Measurements from ENCODE around the gene RPTOR.

The RPTOR gene

DNA sequence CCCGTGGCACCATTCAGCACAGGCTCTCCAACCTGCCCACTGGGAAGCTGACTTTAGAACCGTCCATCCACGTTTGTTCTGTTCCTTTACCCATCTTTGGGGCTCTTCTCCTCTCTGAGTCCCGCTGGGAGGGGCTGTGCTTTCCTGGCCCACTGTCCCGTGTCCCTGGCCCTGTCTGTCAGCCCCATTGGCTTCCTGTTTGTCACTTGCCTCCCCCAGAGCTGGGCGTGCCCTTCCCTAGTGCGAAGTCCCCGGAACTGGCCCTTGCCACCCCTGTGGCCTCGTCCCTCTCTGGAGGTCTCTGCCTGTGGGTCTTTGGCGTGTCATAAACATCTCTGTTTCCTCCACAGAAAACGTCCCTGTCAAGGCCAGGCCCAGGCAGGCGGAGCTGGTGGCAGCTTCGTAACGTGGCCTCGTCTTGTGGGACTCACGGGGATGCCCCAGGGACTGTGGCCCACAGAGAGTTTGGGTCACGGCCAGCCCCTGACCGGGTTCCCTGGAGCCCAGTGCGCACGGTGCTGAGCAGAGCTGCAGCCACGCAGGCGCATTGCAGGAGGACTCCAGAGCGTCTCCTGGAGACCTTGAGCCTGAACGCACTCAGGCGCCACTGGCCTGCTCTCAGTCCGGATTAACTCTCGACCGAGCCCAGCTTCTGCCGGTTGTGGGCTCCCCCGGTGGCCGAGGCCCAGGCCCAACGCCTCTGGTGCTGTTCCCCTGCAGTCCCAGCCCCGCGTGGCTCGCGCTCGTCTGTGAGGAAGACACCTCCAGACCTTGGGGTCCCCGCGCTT is 454.3 kb downstream of the RPTOR start:
- Histone ChIP-seq H3K9me3 (ENCODE audit: control insufficient read depth in 1 of 2, low read length in 2 of 2) (no peaks in the 10 kb centered on the region), H3K36me3 (ENCODE audit: control insufficient read depth in 1 of 2, insufficient read depth in 2 of 2, low read length in 2 of 2) (peaks cover 11 to 55% of the 10 kb centered on the region in 2 donors), H3K4me1 (ENCODE audit: control insufficient read depth in 1 of 2, insufficient read depth in 2 of 2, low read length in 2 of 2) (peaks cover 4 to 16% of the 10 kb centered on the region in 2 donors), H3K27me3 (ENCODE audit: low read depth, low read length) (peaks cover 6% of the 10 kb centered on the region), H3K4me3 (ENCODE audit: low read depth in 1 of 2, low read length in 2 of 2) (no peak overlapping the region), H3K27ac (ENCODE audit: low read length) (no peak overlapping the region)

DNA sequence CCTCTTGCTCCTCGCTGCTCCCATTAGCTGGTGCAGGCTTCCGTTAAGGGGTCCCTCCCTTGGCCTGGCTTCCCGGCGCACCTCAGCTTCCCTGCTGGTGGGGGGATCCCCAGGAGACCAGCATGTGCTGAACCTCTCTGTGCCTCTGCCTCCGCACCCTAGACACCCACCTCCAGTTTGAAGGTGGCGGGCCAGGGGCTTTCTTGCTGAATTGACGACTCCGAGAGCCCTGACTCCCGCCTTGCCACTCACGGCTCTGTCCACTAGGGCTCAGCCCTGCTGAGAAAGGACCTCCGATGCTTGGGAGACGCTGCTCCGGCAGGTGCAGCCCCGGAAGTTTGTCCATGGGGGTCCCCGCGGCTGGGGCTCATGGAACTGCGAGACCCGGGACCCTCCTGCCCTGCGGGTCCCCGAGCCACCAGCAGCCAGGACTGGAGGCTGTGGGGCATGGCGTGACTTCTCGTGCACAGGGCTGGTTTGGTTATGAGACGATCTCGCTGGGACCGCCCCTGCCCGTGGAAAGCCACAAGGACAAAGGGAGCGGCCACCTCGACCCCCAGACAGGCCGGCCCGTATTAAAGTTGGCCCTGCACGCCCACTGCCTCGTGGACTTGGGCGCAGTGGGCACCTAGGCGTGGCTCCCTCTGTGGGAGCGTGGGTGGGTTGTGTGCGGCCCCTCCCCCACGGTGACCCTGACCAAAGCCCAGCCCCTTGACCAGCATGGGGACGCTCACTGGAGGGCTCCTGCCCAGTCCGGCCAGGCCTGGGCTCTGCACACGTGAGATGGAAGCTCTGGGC is 455.1 kb downstream of the RPTOR start:
- peaks cover 11 to 55% of the 10 kb centered on the region in 2 donors for H3K36me3 ChIP-seq (ENCODE audit: control insufficient read depth in 1 of 2, insufficient read depth in 2 of 2, low read length in 2 of 2)
- H3K27me3 ChIP-seq (ENCODE audit: low read depth, low read length): peaks cover 9% of the 10 kb centered on the region
- H3K4me1 ChIP-seq (ENCODE audit: control insufficient read depth in 1 of 2, insufficient read depth in 2 of 2, low read length in 2 of 2): peaks cover 4 to 21% of the 10 kb centered on the region in 2 donors
- no peak overlapping the region for H3K27ac ChIP-seq (ENCODE audit: low read length)
- H3K4me3 ChIP-seq (ENCODE audit: low read depth in 1 of 2, low read length in 2 of 2): no peak overlapping the region
- H3K9me3 ChIP-seq (ENCODE audit: control insufficient read depth in 1 of 2, low read length in 2 of 2): no peaks in the 10 kb centered on the region

DNA sequence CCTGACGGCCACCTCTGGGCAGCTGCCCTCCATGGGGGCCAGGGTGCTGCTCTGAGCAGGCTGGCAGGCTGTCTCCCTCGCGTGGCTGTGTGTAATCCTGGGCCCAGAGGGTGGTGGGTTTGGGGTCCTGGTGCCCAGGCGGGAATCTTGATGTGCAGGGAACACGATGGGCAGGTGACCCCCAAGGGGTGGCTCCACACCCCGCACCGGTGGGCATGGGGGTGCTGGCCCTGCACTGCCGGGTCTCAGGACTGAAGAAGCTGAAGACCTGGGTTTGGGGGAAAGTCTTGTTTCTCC is 455.6 kb downstream of the RPTOR start:
- peaks cover 11 to 51% of the 10 kb centered on the region in 2 donors for H3K36me3 ChIP-seq (ENCODE audit: control insufficient read depth in 1 of 2, insufficient read depth in 2 of 2, low read length in 2 of 2)

DNA sequence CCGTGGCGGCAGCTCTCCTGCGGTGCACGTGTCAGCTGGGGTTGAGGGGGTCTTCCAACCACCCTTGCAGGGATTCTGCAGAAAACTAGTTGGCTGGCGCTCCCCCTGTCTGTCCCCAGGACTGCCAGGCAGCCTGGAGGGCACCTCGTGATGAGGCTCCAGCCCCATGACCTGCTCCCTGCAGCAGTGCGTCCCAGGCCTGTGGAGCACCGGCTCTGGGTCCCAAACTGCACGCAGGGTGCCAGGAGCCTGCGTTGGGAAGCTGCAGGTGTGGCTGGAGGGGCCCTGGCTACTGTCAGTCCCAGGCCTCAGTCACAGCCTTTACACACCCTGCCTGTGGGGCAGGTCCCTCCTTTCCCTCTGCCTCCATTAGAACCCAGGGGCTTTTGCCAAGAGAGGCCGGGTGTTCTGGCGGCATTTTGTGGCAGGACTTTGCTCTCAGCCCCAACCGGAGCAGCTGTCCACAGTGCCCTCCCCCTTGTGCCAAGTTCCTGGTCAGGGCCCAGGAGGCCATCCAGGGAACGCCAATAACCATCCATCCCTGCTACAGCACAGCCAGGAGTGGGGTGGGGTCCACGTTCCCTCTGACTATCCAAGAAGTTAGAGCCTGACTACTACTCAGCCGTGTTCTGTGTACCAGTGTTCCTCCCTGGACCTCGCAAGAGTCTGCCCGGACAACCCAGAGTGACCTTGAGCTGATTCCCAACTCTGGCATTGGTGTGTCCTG is 456.2 kb downstream of the RPTOR start:
- H3K27me3 ChIP-seq (ENCODE audit: low read depth, low read length): peaks cover 11% of the 10 kb centered on the region
- H3K27ac ChIP-seq (ENCODE audit: low read length): no peak overlapping the region
- no peaks in the 10 kb centered on the region for H3K9me3 ChIP-seq (ENCODE audit: control insufficient read depth in 1 of 2, low read length in 2 of 2)
- peaks cover 4 to 23% of the 10 kb centered on the region in 2 donors for H3K4me1 ChIP-seq (ENCODE audit: control insufficient read depth in 1 of 2, insufficient read depth in 2 of 2, low read length in 2 of 2)
- H3K36me3 ChIP-seq (ENCODE audit: control insufficient read depth in 1 of 2, insufficient read depth in 2 of 2, low read length in 2 of 2): peaks cover 11 to 46% of the 10 kb centered on the region in 2 donors
- H3K4me3 ChIP-seq (ENCODE audit: low read depth in 1 of 2, low read length in 2 of 2): no peak overlapping the region

More for the DNA sequence above, 455.6 kb downstream of the RPTOR start:
- Histone ChIP-seq H3K4me1 (ENCODE audit: control insufficient read depth in 1 of 2, insufficient read depth in 2 of 2, low read length in 2 of 2) (peaks cover 4 to 23% of the 10 kb centered on the region in 2 donors), H3K27me3 (ENCODE audit: low read depth, low read length) (peaks cover 11% of the 10 kb centered on the region), H3K9me3 (ENCODE audit: control insufficient read depth in 1 of 2, low read length in 2 of 2) (no peaks in the 10 kb centered on the region), H3K27ac (ENCODE audit: low read length) (no peak overlapping the region), H3K4me3 (ENCODE audit: low read depth in 1 of 2, low read length in 2 of 2) (no peak overlapping the region)

DNA sequence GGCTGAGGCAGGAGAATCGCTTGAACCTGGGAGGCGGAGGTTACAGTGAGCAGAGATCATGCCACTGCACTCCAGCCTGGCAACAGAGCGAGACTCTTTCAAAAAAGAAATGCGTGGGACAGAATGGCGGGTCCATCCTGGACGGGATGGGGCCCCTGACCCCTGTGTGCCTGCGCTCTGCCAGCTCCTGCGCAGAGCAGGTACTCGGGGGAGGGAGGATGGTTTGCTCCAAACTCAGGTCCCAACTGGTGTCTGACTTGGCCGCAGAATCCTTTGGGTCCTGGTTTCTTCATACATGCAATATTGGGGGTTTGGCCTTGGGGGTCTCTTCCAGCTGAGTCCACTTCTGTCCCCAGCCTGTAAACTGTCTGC is 457.4 kb downstream of the RPTOR start:
- Histone ChIP-seq H3K4me1 (ENCODE audit: control insufficient read depth in 1 of 2, insufficient read depth in 2 of 2, low read length in 2 of 2) (peaks cover 4 to 23% of the 10 kb centered on the region in 2 donors), H3K27ac (ENCODE audit: low read length) (no peak overlapping the region), H3K36me3 (ENCODE audit: control insufficient read depth in 1 of 2, insufficient read depth in 2 of 2, low read length in 2 of 2) (peaks cover 11 to 34% of the 10 kb centered on the region in 2 donors), H3K27me3 (ENCODE audit: low read depth, low read length) (peaks cover 11% of the 10 kb centered on the region), H3K9me3 (ENCODE audit: control insufficient read depth in 1 of 2, low read length in 2 of 2) (no peaks in the 10 kb centered on the region), H3K4me3 (ENCODE audit: low read depth in 1 of 2, low read length in 2 of 2) (no peak overlapping the region)

DNA sequence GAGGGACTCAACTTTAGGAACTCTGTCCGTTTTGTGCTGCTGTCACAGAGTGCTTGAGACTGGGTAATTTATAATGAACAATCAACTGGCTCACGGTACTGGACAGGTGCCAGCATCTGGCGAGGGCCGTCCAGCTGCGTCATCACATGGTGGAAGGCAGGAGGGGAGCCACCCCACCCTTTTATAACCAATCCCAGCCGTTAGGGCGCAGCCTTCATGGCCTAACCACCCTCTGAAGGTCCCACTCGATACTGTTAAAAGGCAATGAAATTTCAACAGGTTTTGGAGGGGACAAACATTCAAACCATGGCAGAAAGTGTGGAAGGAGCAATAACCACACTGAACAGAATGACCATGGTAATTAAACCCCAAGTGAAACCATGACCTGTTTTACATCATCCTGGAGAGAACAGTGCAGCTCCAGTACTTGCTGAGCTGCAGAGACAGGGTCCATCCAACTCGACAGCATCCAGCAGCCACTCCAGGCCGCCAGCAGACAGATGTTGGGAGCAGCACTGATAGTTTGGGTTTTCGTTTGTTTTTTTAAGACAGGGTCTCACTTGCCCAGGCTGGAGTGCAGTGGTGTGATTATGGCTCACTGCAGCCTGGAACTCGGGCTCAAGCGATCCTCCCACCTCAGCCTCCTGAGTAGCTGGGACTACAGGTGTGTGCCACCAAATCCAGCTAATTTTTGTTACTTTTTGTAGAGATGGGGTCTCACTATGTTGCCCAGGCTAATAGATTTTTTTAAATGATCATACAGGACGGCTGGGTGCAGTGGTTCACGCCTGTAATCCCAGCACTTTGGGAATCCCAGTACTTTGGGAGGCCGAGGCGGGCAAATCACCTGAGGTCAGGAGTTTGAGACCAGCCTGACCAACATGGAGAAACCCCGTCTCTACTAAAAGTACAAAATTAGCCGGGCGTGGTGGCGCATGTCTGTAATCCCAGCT is 458.0 kb downstream of the RPTOR start:
- Histone ChIP-seq H3K4me3 (ENCODE audit: low read depth in 1 of 2, low read length in 2 of 2) (no peak overlapping the region), H3K36me3 (ENCODE audit: control insufficient read depth in 1 of 2, insufficient read depth in 2 of 2, low read length in 2 of 2) (peaks cover 11 to 27% of the 10 kb centered on the region in 2 donors), H3K27ac (ENCODE audit: low read length) (no peak overlapping the region), H3K9me3 (ENCODE audit: control insufficient read depth in 1 of 2, low read length in 2 of 2) (no peaks in the 10 kb centered on the region), H3K4me1 (ENCODE audit: control insufficient read depth in 1 of 2, insufficient read depth in 2 of 2, low read length in 2 of 2) (peaks cover 4 to 23% of the 10 kb centered on the region in 2 donors), H3K27me3 (ENCODE audit: low read depth, low read length) (peaks cover 11% of the 10 kb centered on the region)

DNA sequence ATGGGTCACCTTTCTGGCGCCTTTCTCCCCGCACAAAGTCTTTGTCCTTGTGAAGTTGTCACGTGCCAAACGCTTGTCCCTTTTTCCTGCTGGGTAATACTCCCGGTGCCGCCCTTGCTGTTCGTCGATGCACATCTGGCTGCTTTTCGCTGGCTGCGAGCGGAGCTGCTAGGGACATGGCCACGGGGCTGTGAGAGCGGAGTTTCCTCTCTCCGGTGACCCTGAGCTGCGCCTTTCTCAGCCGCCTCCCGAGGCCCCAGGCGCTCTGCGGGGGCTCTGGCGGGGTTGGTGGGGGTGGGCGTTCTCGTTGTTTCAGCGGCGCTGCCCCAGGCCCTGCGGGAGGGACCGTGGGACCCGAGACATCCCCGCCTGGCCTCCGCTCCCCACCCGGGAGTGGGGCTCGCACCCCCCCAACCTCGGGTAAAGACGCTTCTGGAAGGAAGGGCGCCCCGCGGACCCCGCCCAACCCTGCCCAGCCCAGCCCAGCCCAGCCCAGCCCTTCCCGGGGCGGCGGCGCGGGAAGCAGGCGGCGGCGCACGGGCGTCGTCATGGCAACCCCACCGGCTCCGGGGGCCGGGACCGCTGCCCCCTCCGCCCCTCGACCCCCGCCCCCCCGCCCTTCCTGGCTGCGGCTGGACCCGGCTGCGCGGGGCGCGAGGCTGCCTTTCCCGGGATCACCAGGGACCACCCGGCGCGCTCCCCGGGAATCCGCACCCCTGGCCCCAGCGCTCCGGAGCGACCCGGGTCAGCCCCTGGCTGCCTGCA is 459.3 kb downstream of the RPTOR start:
- Histone ChIP-seq H3K27ac (ENCODE audit: low read length) (no peak overlapping the region), H3K27me3 (ENCODE audit: low read depth, low read length) (peaks cover 11% of the 10 kb centered on the region)

DNA sequence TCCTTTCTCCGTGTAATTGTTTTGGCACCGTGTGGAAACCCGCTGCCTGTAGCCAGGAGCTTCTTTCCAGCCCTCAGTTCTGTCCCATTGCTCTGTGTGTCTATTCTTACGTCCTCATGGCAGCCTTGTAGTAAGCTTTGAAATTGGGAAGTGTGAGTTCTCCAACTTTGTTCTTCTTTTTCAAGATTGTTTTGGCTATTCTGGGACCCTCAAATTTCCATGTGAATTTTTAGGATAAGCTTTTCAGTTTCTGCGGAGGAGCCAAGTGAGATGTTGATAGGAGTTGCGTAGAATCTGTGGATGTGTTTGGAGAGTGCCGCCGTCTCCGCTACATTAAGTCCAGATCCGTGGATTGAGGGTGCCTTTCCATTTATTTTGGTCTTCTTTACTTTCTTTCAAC is 462.3 kb downstream of the RPTOR start:
- Histone ChIP-seq H3K36me3 (ENCODE audit: control insufficient read depth in 1 of 2, insufficient read depth in 2 of 2, low read length in 2 of 2) (no peaks in the 10 kb centered on the region), H3K27me3 (ENCODE audit: low read depth, low read length) (peaks cover 11% of the 10 kb centered on the region), H3K4me1 (ENCODE audit: control insufficient read depth in 1 of 2, insufficient read depth in 2 of 2, low read length in 2 of 2) (peaks cover 4 to 23% of the 10 kb centered on the region in 2 donors), H3K27ac (ENCODE audit: low read length) (no peak overlapping the region), H3K9me3 (ENCODE audit: control insufficient read depth in 1 of 2, low read length in 2 of 2) (peaks cover 0 to 6% of the 10 kb centered on the region in 2 donors), H3K4me3 (ENCODE audit: low read depth in 1 of 2, low read length in 2 of 2) (no peak overlapping the region)

More for the DNA sequence above, 459.3 kb downstream of the RPTOR start:
- Histone ChIP-seq H3K4me1 (ENCODE audit: control insufficient read depth in 1 of 2, insufficient read depth in 2 of 2, low read length in 2 of 2) (peaks cover 4 to 23% of the 10 kb centered on the region in 2 donors), H3K9me3 (ENCODE audit: control insufficient read depth in 1 of 2, low read length in 2 of 2) (no peaks in the 10 kb centered on the region), H3K36me3 (ENCODE audit: control insufficient read depth in 1 of 2, insufficient read depth in 2 of 2, low read length in 2 of 2) (peaks cover 2 to 15% of the 10 kb centered on the region in 2 donors), H3K4me3 (ENCODE audit: low read depth in 1 of 2, low read length in 2 of 2) (peak overlapping the region in 1 of 2 donors; percentile 38)

DNA sequence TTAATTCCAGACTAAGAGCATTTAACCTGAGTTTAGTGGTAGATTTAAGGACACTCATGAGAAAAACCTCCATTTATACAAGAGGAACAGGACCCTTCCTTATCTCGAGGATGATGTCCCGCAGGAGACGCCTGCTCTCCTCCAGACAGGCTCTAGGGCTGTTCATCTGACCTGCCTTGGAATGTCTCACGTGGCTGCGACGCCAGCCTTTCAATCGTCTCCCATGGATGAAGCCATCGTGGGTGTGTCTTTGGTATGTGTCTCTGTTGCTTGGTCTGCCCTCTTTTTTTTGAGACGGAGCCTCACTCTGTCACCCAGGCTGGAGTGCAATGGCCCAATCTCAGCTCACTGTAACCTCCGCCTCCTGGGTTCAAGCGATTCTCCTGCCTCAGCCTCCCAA is 463.5 kb downstream of the RPTOR start:
- Histone ChIP-seq H3K36me3 (ENCODE audit: control insufficient read depth in 1 of 2, insufficient read depth in 2 of 2, low read length in 2 of 2) (no peaks in the 10 kb centered on the region), H3K9me3 (ENCODE audit: control insufficient read depth in 1 of 2, low read length in 2 of 2) (peaks cover 0 to 6% of the 10 kb centered on the region in 2 donors), H3K4me1 (ENCODE audit: control insufficient read depth in 1 of 2, insufficient read depth in 2 of 2, low read length in 2 of 2) (peaks cover 0 to 13% of the 10 kb centered on the region in 2 donors), H3K27ac (ENCODE audit: low read length) (no peak overlapping the region), H3K4me3 (ENCODE audit: low read depth in 1 of 2, low read length in 2 of 2) (no peak overlapping the region), H3K27me3 (ENCODE audit: low read depth, low read length) (peaks cover 4% of the 10 kb centered on the region)

DNA sequence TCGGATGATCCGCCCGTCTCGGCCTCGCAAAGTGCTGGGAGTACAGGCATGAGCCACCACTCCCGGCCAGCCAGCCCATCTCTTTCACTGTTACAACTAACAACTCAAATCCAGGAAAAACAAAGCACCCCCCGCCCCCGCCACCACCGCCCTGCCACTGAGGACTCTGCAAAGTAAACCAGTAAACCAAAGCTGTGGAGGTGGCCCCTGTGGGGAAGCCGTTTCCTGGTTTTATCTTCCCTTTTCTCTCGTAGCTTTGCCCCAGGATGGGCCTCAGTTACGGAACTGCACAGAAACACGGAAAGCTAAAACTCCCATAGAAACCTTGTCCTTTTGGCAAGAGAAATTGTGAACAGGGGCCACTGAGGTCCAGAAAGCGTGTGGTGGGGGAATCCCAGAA is 464.5 kb downstream of the RPTOR start:
- Histone ChIP-seq H3K9me3 (ENCODE audit: control insufficient read depth in 1 of 2, low read length in 2 of 2) (peaks cover 0 to 6% of the 10 kb centered on the region in 2 donors), H3K4me1 (ENCODE audit: control insufficient read depth in 1 of 2, insufficient read depth in 2 of 2, low read length in 2 of 2) (peaks cover 0 to 7% of the 10 kb centered on the region in 2 donors), H3K27ac (ENCODE audit: low read length) (no peak overlapping the region), H3K27me3 (ENCODE audit: low read depth, low read length) (peaks cover 4% of the 10 kb centered on the region), H3K4me3 (ENCODE audit: low read depth in 1 of 2, low read length in 2 of 2) (no peak overlapping the region), H3K36me3 (ENCODE audit: control insufficient read depth in 1 of 2, insufficient read depth in 2 of 2, low read length in 2 of 2) (no peaks in the 10 kb centered on the region)

Measured in muscle layer of duodenum (tissue), 2 donors.